ENCODE measurements around the gene OR9Q1. TPM values are rescaled to one million over a fixed set of nuclear protein-coding genes. Genes with fewer than 3 reads are reported as not detected.

OR9Q1 gene
- total and polyA plus RNA-seq, 2 of the 13 experiments (the other 11 are each of a cell fraction or from before 2014, with no cell fraction given), result not detected

GRCh38 chr11:58060939-58061672 lies 37.4 kb downstream of the OR9Q1 start (continued):
- peak; percentile 39; the same call in 1 of the 2 replicates for TF ChIP-seq TFAP4 (IDR thresholded peaks at IDR 0.05; ENCODE audit: borderline replicate concordance, low read depth)
- peak; percentile 77 for TF ChIP-seq PPARG (CRISPR knock-in tag; conservative IDR thresholded peaks at IDR 0.05)
- TF ChIP-seq NFE2 (CRISPR knock-in tag; IDR thresholded peaks at IDR 0.05), result no peak
- no peak for TF ChIP-seq ZNF235 (CRISPR knock-in tag; IDR thresholded peaks at IDR 0.05; ENCODE audit: borderline replicate concordance)
- no peak for TF ChIP-seq ADNP (CRISPR knock-in tag; IDR thresholded peaks at IDR 0.05)
- no peak for TF ChIP-seq ZNF547 (CRISPR knock-in tag; IDR thresholded peaks at IDR 0.05)
- TF ChIP-seq GATAD1 (CRISPR knock-in tag; IDR thresholded peaks at IDR 0.05), result peak; percentile 29; the same call in 1 of the 2 replicates
- TF ChIP-seq ZNF749 (CRISPR knock-in tag; IDR thresholded peaks at IDR 0.05; ENCODE audit: borderline replicate concordance), result no peak
- peak; percentile 29; the same call in 1 of the 2 replicates for TF ChIP-seq FOXJ3 (CRISPR knock-in tag; IDR thresholded peaks at IDR 0.05; ENCODE audit: borderline replicate concordance)
- no peak for TF ChIP-seq KLF15 (CRISPR knock-in tag; IDR thresholded peaks at IDR 0.05; ENCODE audit: borderline replicate concordance)
- no peak for TF ChIP-seq CCDC6 (CRISPR knock-in tag; IDR thresholded peaks at IDR 0.05)
- TF ChIP-seq ZNF512B (CRISPR knock-in tag; IDR thresholded peaks at IDR 0.05; ENCODE audit: borderline replicate concordance), result no peak
- no peak for TF ChIP-seq ZNF431 (CRISPR knock-in tag; IDR thresholded peaks at IDR 0.05; ENCODE audit: borderline replicate concordance, low read depth)
- TF ChIP-seq YEATS4 (CRISPR knock-in tag; IDR thresholded peaks at IDR 0.05; ENCODE audit: borderline replicate concordance), result no peak
- TF ChIP-seq ZNF383 (CRISPR knock-in tag; IDR thresholded peaks at IDR 0.05; ENCODE audit: borderline replicate concordance), result no peak
- TF ChIP-seq ZNF432 (CRISPR knock-in tag; IDR thresholded peaks at IDR 0.05; ENCODE audit: borderline replicate concordance), result no peak
- TF ChIP-seq SCMH1 (CRISPR knock-in tag; IDR thresholded peaks at IDR 0.05; ENCODE audit: borderline replicate concordance), result no peak
- no peak for TF ChIP-seq TEAD2 (CRISPR knock-in tag; IDR thresholded peaks at IDR 0.05)
- TF ChIP-seq ATM (IDR thresholded peaks at IDR 0.05; ENCODE audit: borderline replicate concordance), result no peak
- TF ChIP-seq PREB (CRISPR knock-in tag; IDR thresholded peaks at IDR 0.05), result no peak
- no peak for TF ChIP-seq ZNF567 (CRISPR knock-in tag; IDR thresholded peaks at IDR 0.05; ENCODE audit: borderline replicate concordance)
- no peak for TF ChIP-seq JARID2 (CRISPR knock-in tag; IDR thresholded peaks at IDR 0.05; ENCODE audit: insufficient replicate concordance)
- no peak for TF ChIP-seq TRAFD1 (CRISPR knock-in tag; IDR thresholded peaks at IDR 0.05; ENCODE audit: borderline replicate concordance)
- TF ChIP-seq REPIN1 (CRISPR knock-in tag; IDR thresholded peaks at IDR 0.05; ENCODE audit: borderline replicate concordance, low read depth), result peak; percentile 30; the same call in 1 of the 2 replicates
